AG20443 (cell line): ENCODE data around the gene CLASP1.
"Not testable (repeated sequence)": the region's sequence is repeated elsewhere in the genome, so short reads cannot be mapped to it uniquely, and the experiment has no call there.

ENCODE experiments used
- DNase-seq: peaks from one replicate; pipeline ENCODE4 v3.0.0; 2012; ENCODE audit warnings: low spot score, mixed read lengths

CLASP1 gene

GRCh38 chr2:121662656-121663055 lies 13.4 kb upstream of the CLASP1 start:
- no peak for DNase-seq

DNA sequence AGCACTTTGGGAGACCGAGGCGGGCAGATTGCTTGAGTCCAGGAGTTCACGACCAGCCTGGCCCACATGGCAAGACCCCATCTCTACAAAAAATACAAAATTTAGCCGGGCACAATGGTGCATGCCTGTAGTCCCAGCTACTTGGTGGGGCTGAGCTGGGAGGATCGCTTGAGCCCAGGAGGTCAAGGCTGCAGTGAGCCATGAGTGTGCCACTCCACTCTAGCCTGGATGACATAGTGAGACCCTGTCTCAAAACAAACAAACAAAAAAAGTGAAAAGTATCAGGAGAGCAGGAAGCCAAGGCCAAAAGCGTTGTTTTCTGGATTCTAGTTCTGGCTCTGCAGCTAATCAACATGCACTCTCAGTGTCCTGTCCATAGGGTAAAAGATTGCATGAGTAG lies 10.7 kb upstream of the CLASP1 start:
- DNase-seq = no peak

GRCh38 chr2:121658393-121658792 lies 9.1 kb upstream of the CLASP1 start:
- DNase-seq = peak; percentile 53

GRCh38 chr2:121653035-121653434 lies 3.8 kb upstream of the CLASP1 start:
- no peak for DNase-seq

DNA sequence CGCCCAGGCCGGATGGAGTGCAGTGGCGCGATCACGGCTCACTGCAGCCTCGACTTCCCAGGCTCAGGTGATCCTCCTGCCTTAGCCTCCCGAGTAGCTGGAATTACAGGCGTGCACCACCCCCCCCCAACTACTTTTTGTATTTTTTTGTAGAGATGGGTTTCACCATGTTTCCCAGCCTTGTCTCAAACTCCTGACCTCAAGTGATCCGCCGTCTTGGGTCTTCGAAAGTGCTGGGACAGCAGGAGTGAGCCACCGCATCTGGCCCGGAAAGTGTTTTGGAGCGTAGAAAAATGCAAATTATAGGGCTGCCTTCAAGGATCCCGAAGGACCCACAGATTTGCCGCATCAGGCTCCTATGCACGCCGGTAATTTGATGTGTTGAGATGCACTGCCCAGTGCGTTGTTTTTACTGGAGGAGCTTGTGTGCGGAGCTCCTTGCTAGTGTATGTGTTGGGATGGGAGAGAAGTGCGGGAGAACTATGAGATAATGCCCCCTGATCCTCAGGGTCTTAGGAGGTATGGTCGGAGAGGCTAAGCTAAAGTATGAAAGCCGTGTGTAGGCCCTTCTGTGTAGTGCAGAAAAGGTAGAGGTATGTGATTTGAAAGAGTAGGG lies 1.2 kb upstream of the CLASP1 start:
- DNase-seq = peak; percentile 30

- DNase-seq = peak; percentile 99
Measured at GRCh38 chr2:121649596-121650314, 493 bp upstream of the CLASP1 start.

GRCh38 chr2:121648206-121649148 lies 785 bp downstream of the CLASP1 start:
- DNase-seq = peak; percentile 57

- no peak for DNase-seq
Measured at GRCh38 chr2:121647396-121647795, 1.9 kb downstream of the CLASP1 start.

DNA sequence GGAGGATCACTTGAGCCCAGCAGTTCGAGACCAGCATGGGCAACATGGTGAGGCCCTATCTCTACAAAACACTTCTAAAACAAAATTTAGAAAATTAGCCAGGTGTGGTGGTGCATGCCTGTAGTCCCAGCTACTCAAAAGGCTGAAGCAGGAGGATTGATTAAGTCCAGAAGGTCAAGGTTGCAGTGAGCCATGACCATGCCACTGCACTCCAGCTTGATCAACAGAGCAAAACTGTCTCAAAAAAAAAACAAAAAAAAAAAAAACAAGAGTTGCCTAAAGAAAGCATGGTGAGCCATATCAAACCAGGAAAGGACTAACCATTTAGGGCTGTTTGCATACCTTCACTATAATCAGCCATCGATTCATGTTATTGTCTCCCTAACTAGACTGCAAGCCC lies 4.5 kb downstream of the CLASP1 start:
- no peak for DNase-seq

GRCh38 chr2:121643877-121644276 lies 5.4 kb downstream of the CLASP1 start:
- DNase-seq = no peak

- DNase-seq = no peak
Measured at GRCh38 chr2:121640380-121641316, 8.6 kb downstream of the CLASP1 start.

GRCh38 chr2:121639846-121640245 lies 9.4 kb downstream of the CLASP1 start:
- not testable (repeated sequence) for DNase-seq

DNA sequence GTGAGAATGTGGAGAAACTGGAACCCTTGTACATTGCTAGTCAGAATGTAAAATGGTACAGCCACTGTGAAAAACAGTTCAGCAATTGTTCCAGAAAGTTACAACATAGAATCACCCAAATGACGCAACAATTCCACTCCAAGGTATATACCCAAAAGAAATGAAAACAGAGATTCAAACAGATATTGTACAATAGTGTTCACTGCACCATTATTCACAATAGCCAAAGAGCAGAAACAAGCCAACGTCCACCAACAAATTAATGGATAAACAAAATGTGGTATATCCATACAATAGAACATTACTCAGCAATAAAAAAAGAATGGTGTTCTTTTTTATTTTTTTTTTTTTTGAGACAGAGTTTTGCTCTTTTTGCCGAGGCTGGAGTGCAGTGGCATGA lies 10.9 kb downstream of the CLASP1 start:
- no peak for DNase-seq

GRCh38 chr2:121635371-121635770 lies 13.9 kb downstream of the CLASP1 start:
- no peak for DNase-seq

- peak; percentile 65 for DNase-seq
Measured at GRCh38 chr2:121634354-121635307, 14.6 kb downstream of the CLASP1 start.

- DNase-seq = no peak
Measured at GRCh38 chr2:121633463-121633862, 15.8 kb downstream of the CLASP1 start.

DNA sequence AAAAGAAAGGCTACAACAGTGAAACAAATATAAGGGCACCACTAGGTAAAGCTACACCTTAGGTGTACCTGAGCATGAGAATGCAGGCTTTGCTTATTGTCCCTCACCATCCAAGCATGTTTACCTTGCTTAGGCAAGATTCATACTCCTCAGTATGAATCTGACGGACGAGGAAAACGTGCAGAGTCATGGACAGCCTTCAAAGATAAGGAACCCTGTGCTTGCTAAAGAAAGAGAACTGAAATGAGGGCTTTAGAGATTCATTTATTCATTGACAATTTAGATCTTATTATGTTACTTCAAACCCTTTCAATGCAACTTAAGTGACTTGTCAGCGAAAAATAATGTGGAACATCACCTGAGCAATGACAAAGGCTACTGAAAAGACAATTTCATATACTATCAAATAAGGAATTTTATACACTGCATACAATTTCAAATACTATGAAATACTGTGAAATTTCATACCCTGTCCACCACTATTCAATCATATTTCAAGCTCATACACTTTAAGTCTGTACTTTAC lies 21.7 kb downstream of the CLASP1 start:
- DNase-seq = no peak

DNA sequence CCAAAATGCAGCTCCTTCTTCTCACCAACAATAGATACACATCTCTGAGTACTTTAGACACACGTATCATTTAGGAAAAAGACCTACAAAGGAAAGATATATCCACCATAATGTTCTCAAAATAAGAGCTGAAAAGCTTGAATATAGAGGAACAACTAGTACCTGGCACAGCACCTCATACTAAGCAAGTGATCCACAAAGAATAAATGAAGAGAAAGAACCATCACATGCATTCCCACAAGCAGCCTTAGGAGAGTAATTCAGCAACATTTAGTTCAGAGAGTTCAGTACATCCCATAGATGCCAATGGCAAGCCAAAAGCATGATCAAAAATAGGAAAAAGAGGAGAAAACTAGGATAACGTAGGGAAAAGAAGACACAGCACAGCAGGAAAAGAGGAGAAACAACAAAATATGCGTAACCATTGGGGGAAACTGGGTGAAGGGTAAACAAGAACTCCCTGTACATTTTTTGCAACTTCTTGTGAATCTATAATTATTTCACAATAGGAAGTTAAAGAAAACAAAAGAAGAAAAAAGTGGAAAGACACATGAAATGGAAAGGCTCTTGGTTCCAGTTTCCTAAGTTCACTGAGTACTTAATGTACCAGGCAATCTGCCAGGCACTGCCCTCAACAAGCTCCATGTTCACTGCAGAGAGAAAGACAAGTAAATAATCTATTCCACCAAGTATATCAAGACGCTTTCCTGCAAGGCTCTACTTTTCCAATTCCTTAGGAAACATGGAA lies 22.3 kb downstream of the CLASP1 start:
- DNase-seq = no peak

DNA sequence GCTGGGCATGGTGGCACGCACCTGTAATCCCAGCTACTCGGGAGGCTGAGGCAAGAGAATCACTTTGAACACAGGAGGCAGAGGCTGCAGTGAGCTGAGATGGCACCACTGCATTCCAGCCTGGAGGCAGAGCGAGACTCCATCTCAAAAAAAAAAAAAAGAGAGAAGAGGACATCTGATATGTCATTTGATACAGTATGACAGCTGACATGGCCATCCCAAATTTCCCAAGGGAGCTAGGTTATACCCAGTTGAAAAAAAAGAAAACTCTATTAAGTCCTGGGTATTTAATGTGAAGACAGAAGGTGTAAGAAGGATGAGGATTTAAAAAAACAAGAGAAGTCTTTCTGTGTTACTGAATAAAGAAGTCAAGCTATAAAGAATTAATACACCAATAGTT lies 23.3 kb downstream of the CLASP1 start:
- no peak for DNase-seq
